Measurements from ENCODE around the gene CECR2.

The CECR2 gene

GRCh38 chr22:17570851-17571631, 201.8 kb downstream of the CECR2 start:
- no peak for DNase-seq (ENCODE audit: extremely low read depth, insufficient read length)
- H3K27me3 ChIP-seq (replicated peaks; ENCODE audit: control insufficient read depth, insufficient read depth, low read length) = no peaks in the 10 kb centered on the region; the same call in none of the 2 replicates
- H3K4me3 ChIP-seq (replicated peaks; ENCODE audit: low read depth, low read length) = no peak overlapping the region
- H3K36me3 ChIP-seq (ENCODE audit: control insufficient read depth, insufficient read depth, low read length) = no peaks in the 10 kb centered on the region
- no peak for TF ChIP-seq CTCF (IDR thresholded peaks at IDR 0.05; ENCODE audit: insufficient read depth, low read length, poor library complexity, severe bottlenecking)

- no peak for TF ChIP-seq CTCF (IDR thresholded peaks at IDR 0.05; ENCODE audit: insufficient read depth, low read length, poor library complexity, severe bottlenecking)
- no peak for DNase-seq (ENCODE audit: extremely low read depth, insufficient read length)
- H3K36me3 ChIP-seq (ENCODE audit: control insufficient read depth, insufficient read depth, low read length) = no peaks in the 10 kb centered on the region
- no peaks in the 10 kb centered on the region; the same call in none of the 2 replicates for H3K27me3 ChIP-seq (replicated peaks; ENCODE audit: control insufficient read depth, insufficient read depth, low read length)
- H3K4me3 ChIP-seq (replicated peaks; ENCODE audit: low read depth, low read length) = no peak overlapping the region
These were observed 205.9 kb downstream of the CECR2 start for GRCh38 chr22:17575151-17575550.

GRCh38 chr22:17575681-17576080, 206.4 kb downstream of the CECR2 start:
- H3K4me3 ChIP-seq (replicated peaks; ENCODE audit: low read depth, low read length) = no peak overlapping the region
- H3K36me3 ChIP-seq (ENCODE audit: control insufficient read depth, insufficient read depth, low read length) = no peaks in the 10 kb centered on the region
- no peak for TF ChIP-seq CTCF (IDR thresholded peaks at IDR 0.05; ENCODE audit: insufficient read depth, low read length, poor library complexity, severe bottlenecking)
- H3K27me3 ChIP-seq (replicated peaks; ENCODE audit: control insufficient read depth, insufficient read depth, low read length) = no peaks in the 10 kb centered on the region; the same call in 1 of the 2 replicates
- DNase-seq (ENCODE audit: extremely low read depth, insufficient read length) = no peak

- no peak for TF ChIP-seq CTCF (IDR thresholded peaks at IDR 0.05; ENCODE audit: insufficient read depth, low read length, poor library complexity, severe bottlenecking)
- Histone ChIP-seq H3K27me3 (replicated peaks; ENCODE audit: control insufficient read depth, insufficient read depth, low read length) (no peaks in the 10 kb centered on the region), H3K4me3 (replicated peaks; ENCODE audit: low read depth, low read length) (no peak overlapping the region), H3K36me3 (ENCODE audit: control insufficient read depth, insufficient read depth, low read length) (no peaks in the 10 kb centered on the region)
- no peak for DNase-seq (ENCODE audit: extremely low read depth, insufficient read length)
These were observed 207.2 kb downstream of the CECR2 start for GRCh38 chr22:17576470-17576869.

GRCh38 chr22:17578136-17578754, 209.0 kb downstream of the CECR2 start:
- no peak overlapping the region for H3K4me3 ChIP-seq (replicated peaks; ENCODE audit: low read depth, low read length)
- no peaks in the 10 kb centered on the region for H3K36me3 ChIP-seq (ENCODE audit: control insufficient read depth, insufficient read depth, low read length)
- no peak for DNase-seq (ENCODE audit: extremely low read depth, insufficient read length)
- H3K27me3 ChIP-seq (replicated peaks; ENCODE audit: control insufficient read depth, insufficient read depth, low read length) = no peaks in the 10 kb centered on the region
- TF ChIP-seq CTCF (IDR thresholded peaks at IDR 0.05; ENCODE audit: insufficient read depth, low read length, poor library complexity, severe bottlenecking) = no peak

All from GM06990 (cell line).